Right cardiac atrium (tissue), 5 donors: Measurements from ENCODE around the gene IRF8. TPM values are rescaled to one million over a fixed set of nuclear protein-coding genes. Genes with fewer than 3 reads are reported as not detected.
"Not testable (repeated sequence)": the region's sequence is repeated elsewhere in the genome, so short reads cannot be mapped to it uniquely, and the experiment has no call there.

ENCODE experiments used
- ATAC-seq, 2 donors: fragments of 200-7000 bp; cut with Tn5 transposase; one replicate each; pipeline versions ENCODE4 v1.8.0 to v1.9.1; 2020; ENCODE audit warnings: moderate library complexity in 2 of 2, mild to moderate bottlenecking in 1 of 2
- DNase-seq, 3 donors: peaks; one replicate each; pipeline ENCODE4 v3.0.0-alpha.2; 2020
- H3K27ac ChIP-seq: one replicate; pipeline ENCODE4 v1.5.1; 2013; ENCODE audit warnings: mild to moderate bottlenecking, low read length, control low read depth, moderate library complexity
- H3K27me3 ChIP-seq: one replicate; pipeline ENCODE4 v1.6.1; 2013; ENCODE audit not compliant: control insufficient read depth, insufficient read depth
- H3K4me1 ChIP-seq: one replicate; pipeline ENCODE4 v1.6.1; 2013; ENCODE audit warnings: low read length; ENCODE audit not compliant: control insufficient read depth, insufficient read depth
- H3K4me3 ChIP-seq: one replicate; pipeline ENCODE4 v1.5.1; 2013; ENCODE audit warnings: low read length, control low read depth
- H3K9me3 ChIP-seq: one replicate; pipeline ENCODE4 v1.6.1; 2013; ENCODE audit warnings: low read length; ENCODE audit not compliant: control insufficient read depth
- WGBS: extraction: QIAGEN DNeasy Blood & Tissue Kit; methylation state at CpG from one replicate; pipeline ENCODE4 v1.1.7; 2013; 5-methylcytosine and 5-hydroxymethylcytosine counted together
- intact Hi-C, 4 donors: fragments of 100-400 bp; cut with DNase I; formaldehyde crosslinking; loops; one replicate each; pipeline versions ENCODE4 v1.11.0 to v1.14.0; 2022 to 2023
- polyA plus RNA-seq: library from polyadenylated mRNA; stranded (reverse); fragments of 200-250 nt; gene quantifications from one replicate; pipeline ENCODE4 v1.2.3, GENCODE V29; 2013
- total RNA-seq, 4 donors: library from RNA; stranded (reverse); fragmentation: NEBNext Ultra II Directional; extraction: Animal tissue kit (Norgen Biotek cat#: 25700); gene quantifications; one replicate each; pipeline ENCODE4 v1.2.1, GENCODE V29; 2021
- donor health status: healthy with polysubstance abuse.
- donor health status: DM: no; HTN: yes; CAD: no.
- donor health status: DM: no; HTN: no; CAD: no.
- donor health status: DM: no; HTN: yes; CAD: no; lungs with severe emphysema.
- donor health status: DM: yes; HTN: yes; CAD: no.

Gene IRF8
- total and polyA plus RNA-seq, 5 donors: 1.6 to 9.2 (median 5.9) TPM

DNA sequence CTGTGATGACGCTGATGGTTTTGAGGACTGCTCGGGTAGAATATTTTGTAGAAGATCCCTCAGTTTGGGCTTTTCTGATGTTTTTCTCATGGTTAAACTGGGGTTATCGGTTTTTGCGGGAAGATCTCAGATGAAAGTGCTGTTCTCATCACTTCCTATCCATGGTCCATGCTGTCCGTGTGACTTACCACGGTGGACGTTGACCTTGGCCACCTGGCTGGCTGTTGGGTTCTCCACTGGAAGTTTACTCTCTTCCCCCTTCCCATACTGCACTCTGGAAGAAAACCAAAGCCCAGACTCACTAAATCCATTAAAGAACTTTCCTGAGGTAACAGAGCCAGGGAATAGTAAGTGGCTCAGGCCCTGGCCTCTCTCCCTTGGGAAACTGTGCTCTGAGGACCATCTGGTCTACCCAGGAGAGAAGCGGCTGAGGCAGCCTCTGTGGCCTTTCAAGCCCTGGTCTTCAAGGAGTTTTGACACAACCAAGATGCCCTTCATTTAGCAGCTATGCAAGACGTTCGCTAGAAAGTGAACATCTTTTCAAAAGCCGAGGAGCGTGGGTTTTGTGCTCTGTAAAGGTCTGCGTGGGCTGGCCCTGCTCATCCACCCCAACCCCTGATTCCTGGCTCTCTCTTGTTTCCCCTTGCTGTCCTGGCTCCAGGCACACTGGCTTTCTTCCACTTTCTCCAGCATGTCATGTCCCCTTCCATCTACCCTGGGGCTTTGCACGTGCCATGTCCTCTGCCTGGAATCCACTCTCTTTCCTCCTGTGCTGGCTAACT lies 43.1 kb downstream of the IRF8 start:
- Histone ChIP-seq H3K9me3 (no peaks in the 10 kb centered on the region), H3K4me3 (no peak overlapping the region), H3K4me1 (no peaks in the 10 kb centered on the region), H3K27me3 (no peaks in the 10 kb centered on the region), H3K27ac (no peak overlapping the region)
- WGBS: 68% methylated on average over 14 of the region's 14 CpGs
- no peak for ATAC-seq
- intact Hi-C loops: no loop called here
- DNase-seq: no peak

DNA sequence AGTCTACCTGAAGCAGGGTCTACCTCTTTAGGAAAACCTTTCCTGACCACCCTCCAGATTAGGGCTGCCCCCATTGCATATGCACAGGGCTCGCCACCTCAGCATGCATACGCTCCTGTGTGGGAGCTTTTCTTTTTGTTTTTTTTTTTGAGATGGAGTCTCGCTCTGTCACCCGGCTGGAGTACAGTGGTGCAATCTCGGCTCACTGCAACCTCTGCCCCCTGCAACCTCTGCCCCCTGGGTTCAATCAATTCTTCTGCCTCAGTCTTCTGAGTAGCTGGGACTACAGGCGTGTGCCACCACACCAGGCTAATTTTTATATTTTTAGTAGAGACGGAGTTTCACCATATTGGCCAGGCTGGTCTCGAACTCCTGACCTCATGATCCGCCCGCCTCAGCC lies 43.7 kb downstream of the IRF8 start:
- intact Hi-C loops, DNase-seq: not testable (repeated sequence)

DNA sequence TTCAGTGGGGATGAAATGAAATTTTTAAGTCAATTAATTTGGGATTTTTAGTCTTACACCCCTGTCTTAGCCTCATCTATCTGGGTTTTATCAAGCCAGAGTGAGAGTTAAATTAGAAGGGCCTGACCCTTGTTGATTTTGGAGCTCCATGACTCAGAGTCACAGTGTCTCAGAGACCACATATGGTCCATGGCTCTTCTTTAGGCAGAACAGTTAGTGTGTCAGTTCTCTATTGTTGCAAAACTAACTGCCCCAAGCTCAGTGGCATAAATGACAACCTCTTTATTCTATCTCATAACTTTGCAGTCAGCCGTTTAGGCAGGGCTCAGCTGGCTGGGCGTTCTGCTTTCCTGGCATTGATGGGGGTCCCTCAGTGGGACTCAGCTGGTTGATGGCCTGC lies 44.7 kb downstream of the IRF8 start:
- no peak for ATAC-seq
- DNase-seq: no peak
- intact Hi-C loops: no loop called here
- Histone ChIP-seq H3K9me3 (no peaks in the 10 kb centered on the region), H3K4me1 (no peaks in the 10 kb centered on the region), H3K27ac (no peak overlapping the region), H3K4me3 (no peak overlapping the region), H3K27me3 (no peaks in the 10 kb centered on the region)
- 75% methylated on average over 2 of the region's 2 CpGs for WGBS

More for the DNA sequence above, 43.7 kb downstream of the IRF8 start:
- not testable (repeated sequence) for H3K9me3 ChIP-seq, ATAC-seq, H3K4me3 ChIP-seq, H3K4me1 ChIP-seq, H3K27me3 ChIP-seq, H3K27ac ChIP-seq
- WGBS: 83% methylated on average over 10 of the region's 10 CpGs

DNA sequence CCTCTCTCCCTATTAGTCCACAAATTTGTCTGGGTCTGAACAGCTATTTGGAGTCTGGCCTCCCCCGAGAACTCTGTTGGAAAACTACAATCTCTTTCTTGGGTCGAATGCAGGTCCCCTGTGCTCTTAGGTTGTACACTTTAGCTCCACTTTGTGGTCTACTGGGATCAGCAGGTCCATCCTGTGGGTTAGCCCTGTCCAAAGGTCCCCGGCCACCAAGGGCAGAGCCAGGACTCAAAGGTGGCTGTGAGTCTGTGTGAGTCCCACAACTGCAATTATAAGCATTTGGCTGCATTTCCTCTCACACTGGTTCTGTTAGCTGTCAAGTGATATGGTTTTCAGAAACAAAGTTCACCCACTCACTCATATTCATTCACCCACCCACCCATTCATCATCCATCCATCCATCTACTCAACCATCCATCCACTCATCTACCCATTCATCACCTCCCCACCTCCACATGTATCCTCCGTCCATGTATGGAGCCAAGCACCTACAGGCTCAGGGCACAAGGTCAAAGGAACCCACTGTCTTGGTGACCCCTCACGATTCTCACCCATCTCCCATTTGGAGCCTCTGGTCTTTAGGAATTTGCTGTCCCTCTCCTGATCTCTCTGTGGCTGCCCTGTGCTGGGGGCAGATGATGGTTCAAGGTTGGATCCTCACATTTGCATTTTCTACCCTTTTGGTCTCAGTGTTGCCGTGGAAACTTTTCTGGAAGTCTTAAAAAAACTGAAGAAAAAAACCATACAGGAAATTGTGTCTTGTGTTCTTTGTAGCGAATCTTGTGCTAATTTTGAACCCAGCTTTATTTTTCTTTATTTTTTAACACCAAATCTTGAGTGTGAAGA lies 45.8 kb downstream of the IRF8 start:
- intact Hi-C loops: no loop called here
- 77% methylated on average over 7 of the region's 7 CpGs for WGBS
- H3K9me3 ChIP-seq: no peaks in the 10 kb centered on the region
- DNase-seq (no peak), ATAC-seq (no peak)
- H3K27me3 ChIP-seq: no peaks in the 10 kb centered on the region
- H3K27ac ChIP-seq: no peak overlapping the region
- H3K4me3 ChIP-seq: no peak overlapping the region
- H3K4me1 ChIP-seq: no peaks in the 10 kb centered on the region

DNA sequence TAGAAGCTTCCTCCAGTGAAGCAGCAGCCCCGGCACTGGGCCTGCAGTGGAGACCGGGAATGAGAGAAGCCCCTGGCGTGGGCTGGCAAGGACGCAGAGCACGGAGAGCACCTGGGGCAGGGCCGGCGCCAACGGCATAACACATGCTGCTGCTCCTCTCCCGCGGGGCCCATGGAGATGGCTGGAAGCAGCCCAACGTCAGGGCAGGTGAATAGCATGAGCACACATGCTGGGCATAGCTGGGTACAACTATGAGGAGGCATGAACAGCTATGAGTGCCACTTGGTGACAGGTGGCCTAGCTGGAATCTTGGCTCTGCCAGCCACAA lies 46.4 kb downstream of the IRF8 start:
- intact Hi-C loops: no loop called here

DNA sequence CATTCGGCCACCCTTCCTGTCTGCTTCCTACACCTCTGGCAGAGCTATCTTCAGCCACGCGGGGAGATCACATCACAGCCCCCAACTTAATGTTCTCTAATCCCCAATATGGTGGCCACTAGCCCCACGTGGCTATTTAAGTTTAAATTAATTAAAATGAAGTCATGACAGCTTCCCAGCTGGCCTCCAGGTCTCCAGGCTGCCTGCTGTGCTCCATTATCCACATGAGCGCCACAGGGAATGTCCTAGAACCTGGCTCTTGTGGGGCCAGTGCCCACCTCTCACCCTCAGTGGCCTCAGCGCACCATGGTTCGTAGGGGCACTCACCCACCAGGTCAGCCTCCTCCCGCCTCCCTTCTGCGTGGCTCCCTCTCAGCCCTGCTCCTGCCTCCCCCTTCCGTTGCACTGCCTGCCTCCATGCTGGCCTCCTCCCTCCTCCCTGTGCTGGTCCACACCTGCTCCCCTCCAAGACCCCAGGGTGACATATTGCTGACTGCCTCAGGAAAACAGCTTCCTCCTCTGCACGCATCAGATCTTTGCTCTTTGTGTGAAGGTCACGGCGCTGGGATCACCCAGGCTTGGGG lies 47.7 kb downstream of the IRF8 start:
- Histone ChIP-seq H3K4me1 (no peaks in the 10 kb centered on the region), H3K4me3 (no peak overlapping the region), H3K27me3 (no peaks in the 10 kb centered on the region), H3K9me3 (no peaks in the 10 kb centered on the region), H3K27ac (no peak overlapping the region)
- ATAC-seq (no peak), DNase-seq (no peak)
- WGBS: 70% methylated on average over 13 of the region's 13 CpGs
- intact Hi-C loops: no loop called here

More for the DNA sequence above, 46.4 kb downstream of the IRF8 start:
- WGBS: 80% methylated on average over 11 of the region's 11 CpGs
- Histone ChIP-seq H3K4me1 (no peaks in the 10 kb centered on the region), H3K4me3 (no peak overlapping the region), H3K9me3 (no peaks in the 10 kb centered on the region), H3K27ac (no peak overlapping the region), H3K27me3 (no peaks in the 10 kb centered on the region)
- DNase-seq: no peak
- ATAC-seq: no peak

DNA sequence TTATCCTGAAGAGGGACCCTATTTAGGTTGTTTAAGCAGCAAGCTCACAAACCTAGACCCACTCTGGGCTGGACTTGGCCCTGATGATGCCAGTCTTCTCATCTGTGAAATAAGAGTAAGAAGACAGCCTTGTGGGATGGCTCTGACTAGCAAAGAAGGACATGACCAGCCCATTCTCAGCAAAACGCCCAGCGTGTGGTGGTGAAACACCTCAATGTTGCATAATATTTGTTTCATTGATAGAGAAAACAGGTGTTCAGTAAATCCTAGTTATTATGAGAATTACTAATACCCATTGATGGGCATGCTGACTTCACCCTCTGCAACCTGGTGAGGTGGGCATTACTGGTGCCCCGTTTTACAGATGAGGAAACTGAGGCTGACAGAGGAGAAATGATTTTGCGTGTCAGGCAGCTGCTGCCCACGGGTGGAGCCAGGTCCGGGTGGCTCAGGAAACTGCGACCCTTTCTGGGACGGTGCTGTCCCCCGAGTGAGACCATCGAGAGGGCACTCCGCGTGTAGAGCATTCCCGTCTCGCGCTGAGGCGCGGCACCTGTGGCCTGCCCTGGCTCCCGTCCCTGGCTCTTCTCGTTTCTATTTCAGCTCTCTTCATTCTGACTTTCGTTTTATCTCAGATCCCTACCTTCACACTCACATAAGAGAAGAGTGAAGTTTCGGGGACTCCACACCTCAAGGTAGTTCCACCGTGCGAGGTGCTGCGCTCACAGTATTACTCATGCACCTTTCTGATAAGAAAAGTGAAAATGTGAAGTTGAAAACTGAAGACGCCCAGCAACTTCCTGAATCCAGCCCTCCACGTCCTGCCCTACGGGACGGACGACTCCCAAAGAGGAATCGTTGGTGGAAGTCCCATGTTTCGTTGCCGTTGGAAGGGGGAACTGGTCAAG lies 48.5 kb downstream of the IRF8 start:
- Histone ChIP-seq H3K4me3 (no peak overlapping the region), H3K9me3 (no peaks in the 10 kb centered on the region), H3K27me3 (no peaks in the 10 kb centered on the region), H3K27ac (no peak overlapping the region), H3K4me1 (no peaks in the 10 kb centered on the region)
- 74% methylated on average over 32 of the region's 32 CpGs for WGBS
- intact Hi-C loops: no loop called here
- ATAC-seq (no peak), DNase-seq (no peak)

DNA sequence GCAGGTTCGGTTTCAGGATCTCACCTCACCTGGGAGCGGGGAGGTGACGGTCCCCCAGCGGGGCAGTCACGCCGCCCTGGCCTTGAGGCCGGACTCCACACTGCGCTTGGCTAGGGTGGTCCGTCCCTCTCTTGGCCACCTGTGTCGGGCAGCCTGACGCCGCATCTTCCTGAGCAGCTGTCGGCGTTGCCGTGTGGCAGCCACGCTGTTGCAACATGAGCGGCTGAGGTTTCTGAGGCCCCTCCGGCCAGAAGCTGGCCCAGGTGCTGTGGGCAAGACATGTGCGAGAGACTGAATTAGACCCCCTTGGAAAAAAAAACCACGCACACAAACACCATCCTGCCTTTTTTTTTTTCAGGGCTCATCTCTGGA lies 49.2 kb downstream of the IRF8 start:
- Histone ChIP-seq H3K4me1 (no peaks in the 10 kb centered on the region), H3K27ac (no peak overlapping the region), H3K27me3 (no peaks in the 10 kb centered on the region), H3K9me3 (no peaks in the 10 kb centered on the region), H3K4me3 (no peak overlapping the region)
- DNase-seq: no peak
- WGBS: 81% methylated on average over 20 of the region's 20 CpGs
- intact Hi-C loops: no loop called here
- no peak for ATAC-seq

DNA sequence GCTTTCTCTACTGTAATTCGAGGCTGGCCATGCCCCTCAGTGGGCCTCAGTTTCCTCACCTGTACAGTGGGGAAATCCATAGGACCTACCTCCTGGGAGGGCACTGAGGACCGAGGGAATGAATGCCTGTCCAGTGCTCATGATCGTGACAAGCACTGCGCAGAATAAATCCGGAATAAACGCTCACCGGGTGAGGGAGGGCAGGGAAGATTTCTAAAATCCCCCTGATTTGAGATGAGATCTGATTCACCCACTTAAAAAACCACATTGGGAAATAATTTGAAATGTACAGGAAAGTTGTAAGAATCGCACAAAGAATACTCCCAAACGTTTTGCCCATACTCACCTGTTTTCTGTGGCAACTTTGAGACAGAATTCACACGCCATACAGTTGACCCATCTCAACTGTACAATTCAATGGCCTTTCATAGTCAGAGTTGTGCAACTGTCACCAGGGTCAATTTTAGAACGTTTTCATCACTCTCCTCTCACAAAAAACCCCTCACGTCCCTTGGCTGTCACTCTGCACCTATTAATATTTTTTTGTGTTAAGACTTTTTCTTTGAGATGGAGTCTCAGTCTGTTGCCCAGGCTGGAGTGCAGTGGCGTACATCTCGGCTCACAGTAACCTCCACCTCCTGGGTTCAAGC lies 49.8 kb downstream of the IRF8 start:
- no peak overlapping the region for H3K4me3 ChIP-seq
- H3K9me3 ChIP-seq: no peaks in the 10 kb centered on the region
- ATAC-seq: no peak
- no peaks in the 10 kb centered on the region for H3K4me1 ChIP-seq
- no peak overlapping the region for H3K27ac ChIP-seq
- intact Hi-C loops: no loop called here
- DNase-seq: no peak
- 74% methylated on average over 14 of the region's 14 CpGs for WGBS
- no peaks in the 10 kb centered on the region for H3K27me3 ChIP-seq

DNA sequence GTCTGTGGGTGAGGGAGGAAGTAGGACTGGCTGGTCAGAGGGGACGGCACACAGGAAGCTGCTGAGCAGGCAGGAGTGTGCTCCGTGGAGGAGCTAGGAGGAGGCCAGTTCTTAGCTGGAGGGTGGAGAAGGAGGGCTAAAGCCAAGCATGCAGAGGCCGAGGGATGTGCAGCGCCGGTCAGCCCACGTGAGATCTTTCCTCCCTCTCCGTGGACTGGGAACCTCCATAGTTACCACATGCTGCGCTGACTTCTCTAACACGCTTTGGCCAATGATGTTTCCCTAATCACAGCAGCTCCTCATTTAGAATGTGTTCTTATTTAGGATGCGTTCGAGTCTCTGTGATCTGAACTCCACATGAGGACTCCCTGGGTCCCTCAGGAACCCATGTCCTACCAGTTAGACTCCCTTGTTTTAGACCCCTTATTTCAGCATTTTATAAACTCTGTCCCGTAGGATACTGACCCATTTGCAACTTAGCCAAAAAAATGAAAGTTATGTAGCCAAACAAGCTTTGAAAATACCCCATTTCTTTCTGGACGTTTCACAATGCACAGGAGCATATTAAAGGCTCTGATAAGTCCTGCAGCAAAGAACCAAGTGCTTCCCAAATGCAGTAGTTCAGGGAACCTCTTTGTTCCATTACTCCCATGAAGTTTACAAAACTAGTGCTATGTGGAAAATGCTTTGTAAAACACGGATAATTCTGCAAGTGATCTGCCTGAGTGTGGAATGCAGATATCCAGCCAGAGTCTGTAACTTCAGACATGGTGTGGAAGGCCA lies 51.4 kb downstream of the IRF8 start:
- Histone ChIP-seq H3K27me3 (no peaks in the 10 kb centered on the region), H3K4me1 (no peaks in the 10 kb centered on the region), H3K27ac (no peak overlapping the region), H3K4me3 (no peak overlapping the region), H3K9me3 (no peaks in the 10 kb centered on the region)
- ATAC-seq (no peak), DNase-seq (no peak)
- intact Hi-C loops: no loop called here
- 59% methylated on average over 14 of the region's 14 CpGs for WGBS
